ENCODE measurements around the gene CRYBG2.
"Not testable (repeated sequence)": the region's sequence is repeated elsewhere in the genome, so short reads cannot be mapped to it uniquely, and the experiment has no call there.

CRYBG2 gene

DNA sequence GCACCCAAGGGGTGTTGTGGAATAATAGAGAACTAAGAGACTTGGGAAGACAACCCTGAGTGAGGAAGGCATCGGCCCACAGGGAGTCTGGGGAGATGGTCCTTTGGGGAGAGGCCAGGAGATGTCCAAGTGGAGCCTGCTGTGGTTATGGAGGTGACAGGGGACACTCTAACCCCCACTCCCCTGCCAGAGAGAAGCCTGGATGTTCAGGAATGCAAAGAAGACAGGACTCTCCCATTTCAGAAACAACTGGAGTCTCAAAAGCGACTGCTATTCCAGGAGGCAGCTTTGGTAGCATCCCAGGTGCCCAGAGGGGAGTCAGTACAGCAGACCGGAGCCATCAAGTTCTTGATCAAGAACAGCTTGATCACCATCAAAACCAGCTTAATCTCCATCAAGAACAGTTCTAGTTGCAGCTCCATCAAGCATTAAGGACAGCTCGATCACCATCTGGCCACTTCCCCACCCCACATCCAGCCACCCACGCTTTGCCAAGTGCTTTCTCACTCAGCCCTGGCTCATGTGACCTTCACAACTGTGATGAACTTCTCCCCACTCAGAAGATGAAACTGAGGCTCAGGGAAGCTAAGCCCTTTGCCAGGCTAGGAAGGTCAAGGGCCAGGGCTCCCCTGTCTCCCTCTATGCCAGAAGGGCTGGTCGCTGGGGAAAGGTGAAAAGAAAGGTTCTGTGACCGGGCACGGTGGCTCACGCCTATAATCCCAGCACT lies 35.4 kb downstream of the CRYBG2 start:
- DNase-seq: no peak

DNA sequence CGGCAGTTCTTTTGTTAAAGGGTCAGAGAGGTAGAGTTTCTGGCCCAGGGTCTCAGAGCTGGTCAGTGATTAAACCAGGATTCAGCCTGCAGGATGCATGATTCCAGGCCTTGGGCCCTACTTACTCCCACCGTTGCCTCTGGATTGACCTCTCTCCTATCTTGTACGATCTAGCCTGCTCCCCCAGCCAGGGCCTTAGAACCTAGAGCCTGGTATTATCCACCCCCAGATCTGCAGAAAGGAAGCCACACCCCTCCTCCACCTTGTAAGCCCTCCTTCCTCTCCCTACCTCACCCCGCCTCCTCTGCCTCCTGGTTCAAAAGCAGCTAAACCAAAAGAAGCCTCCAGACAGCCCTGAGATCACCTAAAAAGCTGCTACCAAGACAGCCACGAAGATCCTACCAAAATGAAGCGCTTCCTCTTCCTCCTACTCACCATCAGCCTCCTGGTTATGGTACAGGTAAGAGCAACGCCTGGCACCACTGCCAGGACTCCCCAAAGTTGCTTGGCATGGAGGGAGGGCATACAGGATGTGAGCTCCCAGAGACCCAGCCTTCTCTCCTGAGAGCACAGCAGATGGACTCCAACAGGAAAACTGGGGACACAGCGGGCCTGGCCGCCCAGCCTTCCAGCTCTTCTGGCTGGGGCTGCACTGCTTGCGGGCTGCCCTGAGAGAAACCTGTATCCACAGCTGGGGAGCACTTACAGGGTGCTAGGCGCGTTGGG lies 36.2 kb downstream of the CRYBG2 start, which contains the start of gene CD52:
CD52 (plus strand) TSS at position 347 of the 726 bp plus-strand sequence; CDS start at position 407, 60 bp downstream.
- no peak for DNase-seq

- no peak for DNase-seq
Observed at GRCh38 chr1:26317146-26317545, 36.8 kb downstream of the CRYBG2 start.

GRCh38 chr1:26315874-26316850 lies 37.8 kb downstream of the CRYBG2 start:
- no peak for DNase-seq

- DNase-seq: no peak
Observed at GRCh38 chr1:26314501-26314900, 39.4 kb downstream of the CRYBG2 start.

DNA sequence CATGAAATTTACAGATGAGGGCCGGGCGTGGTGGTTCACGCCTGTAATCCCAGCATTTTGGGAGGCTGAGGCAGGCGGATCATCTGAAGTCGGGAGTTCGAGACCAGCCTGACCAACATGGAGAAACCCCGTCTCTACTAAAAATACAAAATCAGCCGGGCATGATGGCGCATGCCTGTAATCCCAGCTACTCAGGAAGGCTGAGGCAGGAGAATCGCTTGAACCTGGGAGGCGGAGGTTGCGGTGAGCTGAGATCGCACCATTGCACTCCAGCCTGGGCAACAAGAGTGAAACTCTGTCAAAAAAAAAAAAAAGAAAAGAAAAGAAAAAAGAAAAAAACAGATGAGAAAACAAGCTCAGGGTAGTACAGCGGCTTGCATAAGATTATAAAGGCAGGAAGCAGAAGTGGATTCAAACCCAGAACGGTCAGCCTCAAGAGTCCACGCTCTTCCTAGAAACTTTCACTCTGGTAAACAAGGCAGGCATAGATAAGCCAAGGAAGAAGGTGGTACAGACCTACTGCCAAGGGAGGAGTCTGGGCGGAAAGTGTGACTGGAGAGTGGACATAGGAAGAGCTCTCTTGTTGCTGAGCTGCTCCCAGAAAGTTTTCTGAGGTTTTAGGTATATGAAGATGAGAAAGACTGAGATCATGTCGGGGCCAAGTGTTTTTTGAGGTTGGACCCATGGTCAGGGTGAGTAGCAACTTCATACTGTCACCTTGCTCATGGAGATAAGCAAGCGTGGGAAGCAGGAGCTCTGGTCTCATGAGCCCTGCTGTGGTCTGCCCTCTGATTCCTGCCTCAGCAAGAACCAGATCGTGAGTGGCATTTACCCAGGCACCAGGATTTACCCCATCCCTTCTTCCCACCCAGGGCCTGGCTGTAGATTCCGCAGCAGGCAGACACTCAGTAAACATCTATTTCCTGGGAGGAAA lies 45.7 kb downstream of the CRYBG2 start:
- not testable (repeated sequence) for DNase-seq

- no peak for DNase-seq
Observed at GRCh38 chr1:26307363-26307781, 46.6 kb downstream of the CRYBG2 start.

- DNase-seq: peak; percentile 91
Observed at GRCh38 chr1:26306290-26307229, 47.4 kb downstream of the CRYBG2 start, which contains the start of gene UBXN11. Gene UBXN11, minus strand, starts transcription at chr1:26306636. Its CDS starts 3,753 bp downstream, at chr1:26302883.

GRCh38 chr1:26305667-26306289 lies 48.2 kb downstream of the CRYBG2 start:
- no peak for DNase-seq

- peak; percentile 2 for DNase-seq
Observed at GRCh38 chr1:26302733-26303405, 51.1 kb downstream of the CRYBG2 start.

DNA sequence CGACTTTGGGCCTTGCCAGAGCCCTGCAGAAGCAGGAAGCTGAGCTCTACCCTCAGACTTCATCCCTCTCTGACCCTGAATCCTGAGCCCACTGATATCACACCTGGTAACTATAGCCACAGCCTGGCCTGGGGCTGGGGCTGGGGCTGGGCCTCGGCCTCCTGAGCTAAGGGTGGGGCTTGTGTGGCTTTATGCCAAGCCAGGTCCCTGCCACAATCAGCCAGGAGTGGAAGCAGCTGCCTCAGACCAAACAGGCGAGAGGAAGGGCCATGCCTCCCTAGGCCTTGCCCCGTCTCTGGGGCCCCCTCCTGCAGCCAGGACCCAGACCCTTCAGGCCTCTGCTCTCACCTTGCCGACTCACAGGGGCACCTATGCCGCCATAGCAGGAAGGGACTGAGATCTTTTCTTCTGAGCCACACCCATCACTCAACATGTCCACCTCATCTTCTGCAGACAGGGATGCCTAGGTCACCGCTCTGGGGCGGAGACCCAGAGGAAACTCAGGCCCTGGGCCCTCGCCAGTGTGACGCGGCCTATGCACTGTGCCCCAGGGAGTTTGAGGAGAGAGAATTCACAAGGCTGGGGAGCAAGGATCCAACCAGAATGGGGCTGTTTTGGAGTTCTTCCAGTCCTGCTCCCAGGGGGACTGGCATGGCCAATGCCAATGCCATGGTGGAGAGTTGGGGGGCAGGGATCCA lies 53.2 kb downstream of the CRYBG2 start:
- no peak for DNase-seq

GRCh38 chr1:26297791-26298124 lies 56.2 kb downstream of the CRYBG2 start:
- DNase-seq: no peak

DNA sequence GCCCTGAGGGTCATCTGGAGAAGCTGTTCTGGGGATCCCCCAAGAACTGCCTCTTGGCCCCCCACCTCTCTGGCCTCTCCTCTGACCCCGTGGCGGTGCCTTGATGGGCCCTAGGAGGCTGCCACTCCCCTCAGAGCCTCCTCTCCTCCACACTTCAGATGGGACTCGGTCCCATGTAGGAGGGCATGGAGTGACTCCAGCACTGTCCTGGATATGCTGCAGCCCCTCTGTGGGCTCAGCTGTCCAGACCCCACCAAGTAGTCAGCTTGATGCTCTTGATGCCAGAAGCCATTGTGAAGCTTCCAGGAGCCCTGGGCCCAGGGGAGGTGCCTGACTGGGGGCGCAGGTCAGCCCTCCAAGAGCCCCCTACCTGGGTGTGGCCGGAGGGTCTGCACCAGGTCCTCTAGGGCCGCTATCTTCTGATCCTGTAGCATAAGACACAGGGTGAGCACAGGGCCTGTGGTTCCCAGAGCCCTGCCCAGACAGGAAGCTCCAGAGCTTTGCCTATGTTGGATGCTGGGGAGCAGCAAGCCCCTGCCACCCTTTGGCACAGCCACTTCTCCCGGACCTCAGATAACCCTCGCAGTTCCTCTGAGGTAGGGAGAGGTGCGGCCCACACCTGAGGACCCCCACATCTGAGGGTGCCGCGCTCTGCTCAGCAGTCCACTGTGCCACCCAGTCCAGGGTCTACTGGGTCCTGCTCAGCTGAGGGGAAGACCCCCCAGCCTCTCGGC lies 56.7 kb downstream of the CRYBG2 start:
- no peak for DNase-seq

DNA sequence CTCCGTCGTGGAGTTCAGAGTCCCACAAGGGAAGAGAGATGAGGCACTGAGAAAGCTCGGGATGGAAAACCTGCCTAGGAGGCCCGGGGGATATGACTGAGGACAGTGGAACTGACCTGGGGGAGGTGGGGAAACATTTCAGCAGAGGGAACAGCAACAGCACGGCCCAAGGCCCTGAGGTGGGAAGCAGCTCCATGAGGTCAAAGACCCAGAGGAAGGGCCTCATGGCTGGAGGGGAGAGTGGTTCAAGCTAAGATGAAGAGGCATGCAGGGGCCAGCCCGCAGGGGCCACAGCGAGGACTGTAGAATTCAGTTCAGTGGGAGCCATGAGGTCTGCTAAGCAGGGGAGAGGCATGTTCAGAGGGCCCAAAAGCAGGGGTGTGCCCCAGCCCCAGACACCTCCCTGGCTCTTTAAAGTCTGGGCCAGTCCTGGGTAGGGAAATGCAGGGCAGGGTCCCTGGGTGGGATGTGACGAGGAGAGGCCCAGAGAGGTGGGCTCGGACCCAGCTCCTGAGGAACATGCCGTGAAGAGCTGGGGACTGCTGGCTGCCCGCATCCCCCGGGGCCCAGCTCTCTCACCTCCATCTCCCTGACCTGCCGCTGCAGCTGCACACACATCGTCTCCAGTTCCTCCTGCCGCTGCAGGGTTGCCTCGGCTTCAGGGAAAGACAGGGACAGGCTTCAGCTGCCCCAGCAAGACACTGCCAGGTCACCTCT lies 57.4 kb downstream of the CRYBG2 start:
- DNase-seq: no peak

- no peak for DNase-seq
Observed at GRCh38 chr1:26295194-26296138, 58.5 kb downstream of the CRYBG2 start.

- DNase-seq: no peak
Observed at GRCh38 chr1:26293911-26294463, 59.9 kb downstream of the CRYBG2 start.
